MM.1S (cell line): ENCODE data around the gene FIGNL1.

Source experiments
- CTCF ChIP-seq: fragments of 300-600 bp; sonication (generic); IDR thresholded peaks from 2 replicates; pipeline ENCODE4 v1.5.1; 2016; ENCODE audit warnings: antibody characterized with exemption, low read length, mixed read lengths
- EZH2 ChIP-seq: fragments of 300-600 bp; sonication (generic); optimal IDR thresholded peaks from 2 replicates; pipeline ENCODE3; 2017; ENCODE audit warnings: low read depth, mild to moderate bottlenecking, antibody characterized with exemption, low read length, mixed read lengths

- TF ChIP-seq CTCF, result no peak
- TF ChIP-seq EZH2, result no peak
Measured at GRCh38 chr7:50491943-50492342, 41.8 kb upstream of the FIGNL1 start.
